GM19239 (cell line): ENCODE data around the gene KBTBD4.
"Not testable (repeated sequence)": the region's sequence is repeated elsewhere in the genome, so short reads cannot be mapped to it uniquely, and the experiment has no call there.

Experiments used
- DNase-seq: peaks from one replicate; pipeline ENCODE4 v3.0.0; 2011; ENCODE audit warnings: low spot score; ENCODE audit not compliant: insufficient read length
- FAIRE-seq: peaks from 2 replicates; lab custom pipeline; 2011; peaks lifted over from hg19 to GRCh38; lab: Jason Lieb, UNC

Gene KBTBD4

GRCh38 chr11:47531666-47532065 lies 47.1 kb downstream of the KBTBD4 start:
- no peak for DNase-seq
- no peak for FAIRE-seq

GRCh38 chr11:47530721-47531120 lies 48.0 kb downstream of the KBTBD4 start:
- DNase-seq, FAIRE-seq: not testable (repeated sequence)

GRCh38 chr11:47529951-47530350 lies 48.8 kb downstream of the KBTBD4 start:
- FAIRE-seq = no peak
- DNase-seq = no peak

GRCh38 chr11:47527186-47527585 lies 51.6 kb downstream of the KBTBD4 start:
- DNase-seq (no peak), FAIRE-seq (no peak)

- FAIRE-seq, DNase-seq: not testable (repeated sequence)
Measured at GRCh38 chr11:47526032-47526431, 52.7 kb downstream of the KBTBD4 start.

- FAIRE-seq = no peak
Measured at GRCh38 chr11:47524291-47524874, 54.4 kb downstream of the KBTBD4 start.

GRCh38 chr11:47523490-47524225 lies 55.1 kb downstream of the KBTBD4 start:
- peak; percentile 58 for FAIRE-seq
- DNase-seq = no peak

More at GRCh38 chr11:47524291-47524874, 54.4 kb downstream of the KBTBD4 start:
- DNase-seq = no peak
